GM23338 (cell line): ENCODE measurements around the gene VEZT.

Experiments used
- TF ChIP-seq, protein P1 (sequence below), 2 experiments: fragments of 200-600 bp in 1 of 2; sonication (generic) in 1 of 2; conservative IDR thresholded peaks; 2 replicates each; pipeline versions ENCODE4 v1.5.1 to v1.6.1; 2016 to 2017; ENCODE audit warnings: antibody characterized with exemption in 2 of 2, low read depth in 2 of 2, mild to moderate bottlenecking in 2 of 2, moderate library complexity in 1 of 2
- TF ChIP-seq, protein P2 (sequence below): IDR thresholded peaks from one replicate; pipeline ENCODE4 v1.6.1; 2018; ENCODE audit warnings: antibody characterized with exemption; ENCODE audit not compliant: unreplicated experiment

DNA sequence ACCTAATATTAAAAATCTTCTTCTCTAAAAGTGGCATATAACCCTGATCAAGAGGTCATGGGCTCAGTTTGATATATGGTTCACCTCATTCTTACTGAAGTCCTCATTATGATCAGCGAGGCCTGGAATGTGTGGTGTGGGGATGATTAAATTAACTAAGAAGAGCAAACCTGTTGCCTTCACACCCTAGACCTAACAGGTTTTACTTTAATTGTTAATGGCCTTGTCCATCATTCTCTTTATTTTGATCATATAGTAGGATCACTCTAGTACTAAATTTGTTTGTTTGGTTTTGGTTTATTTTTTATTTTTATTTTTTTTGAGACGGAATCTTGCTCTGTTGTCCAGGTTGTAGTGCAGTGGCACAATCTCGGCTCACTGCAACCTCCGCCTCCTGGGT, 43.5 kb downstream of the VEZT start:
- TF ChIP-seq, protein P1, sequence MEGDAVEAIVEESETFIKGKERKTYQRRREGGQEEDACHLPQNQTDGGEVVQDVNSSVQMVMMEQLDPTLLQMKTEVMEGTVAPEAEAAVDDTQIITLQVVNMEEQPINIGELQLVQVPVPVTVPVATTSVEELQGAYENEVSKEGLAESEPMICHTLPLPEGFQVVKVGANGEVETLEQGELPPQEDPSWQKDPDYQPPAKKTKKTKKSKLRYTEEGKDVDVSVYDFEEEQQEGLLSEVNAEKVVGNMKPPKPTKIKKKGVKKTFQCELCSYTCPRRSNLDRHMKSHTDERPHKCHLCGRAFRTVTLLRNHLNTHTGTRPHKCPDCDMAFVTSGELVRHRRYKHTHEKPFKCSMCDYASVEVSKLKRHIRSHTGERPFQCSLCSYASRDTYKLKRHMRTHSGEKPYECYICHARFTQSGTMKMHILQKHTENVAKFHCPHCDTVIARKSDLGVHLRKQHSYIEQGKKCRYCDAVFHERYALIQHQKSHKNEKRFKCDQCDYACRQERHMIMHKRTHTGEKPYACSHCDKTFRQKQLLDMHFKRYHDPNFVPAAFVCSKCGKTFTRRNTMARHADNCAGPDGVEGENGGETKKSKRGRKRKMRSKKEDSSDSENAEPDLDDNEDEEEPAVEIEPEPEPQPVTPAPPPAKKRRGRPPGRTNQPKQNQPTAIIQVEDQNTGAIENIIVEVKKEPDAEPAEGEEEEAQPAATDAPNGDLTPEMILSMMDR (conservative IDR thresholded peaks at IDR 0.05; ENCODE audit: low read depth in 2 of 2) = no peak
- TF ChIP-seq, protein P2, sequence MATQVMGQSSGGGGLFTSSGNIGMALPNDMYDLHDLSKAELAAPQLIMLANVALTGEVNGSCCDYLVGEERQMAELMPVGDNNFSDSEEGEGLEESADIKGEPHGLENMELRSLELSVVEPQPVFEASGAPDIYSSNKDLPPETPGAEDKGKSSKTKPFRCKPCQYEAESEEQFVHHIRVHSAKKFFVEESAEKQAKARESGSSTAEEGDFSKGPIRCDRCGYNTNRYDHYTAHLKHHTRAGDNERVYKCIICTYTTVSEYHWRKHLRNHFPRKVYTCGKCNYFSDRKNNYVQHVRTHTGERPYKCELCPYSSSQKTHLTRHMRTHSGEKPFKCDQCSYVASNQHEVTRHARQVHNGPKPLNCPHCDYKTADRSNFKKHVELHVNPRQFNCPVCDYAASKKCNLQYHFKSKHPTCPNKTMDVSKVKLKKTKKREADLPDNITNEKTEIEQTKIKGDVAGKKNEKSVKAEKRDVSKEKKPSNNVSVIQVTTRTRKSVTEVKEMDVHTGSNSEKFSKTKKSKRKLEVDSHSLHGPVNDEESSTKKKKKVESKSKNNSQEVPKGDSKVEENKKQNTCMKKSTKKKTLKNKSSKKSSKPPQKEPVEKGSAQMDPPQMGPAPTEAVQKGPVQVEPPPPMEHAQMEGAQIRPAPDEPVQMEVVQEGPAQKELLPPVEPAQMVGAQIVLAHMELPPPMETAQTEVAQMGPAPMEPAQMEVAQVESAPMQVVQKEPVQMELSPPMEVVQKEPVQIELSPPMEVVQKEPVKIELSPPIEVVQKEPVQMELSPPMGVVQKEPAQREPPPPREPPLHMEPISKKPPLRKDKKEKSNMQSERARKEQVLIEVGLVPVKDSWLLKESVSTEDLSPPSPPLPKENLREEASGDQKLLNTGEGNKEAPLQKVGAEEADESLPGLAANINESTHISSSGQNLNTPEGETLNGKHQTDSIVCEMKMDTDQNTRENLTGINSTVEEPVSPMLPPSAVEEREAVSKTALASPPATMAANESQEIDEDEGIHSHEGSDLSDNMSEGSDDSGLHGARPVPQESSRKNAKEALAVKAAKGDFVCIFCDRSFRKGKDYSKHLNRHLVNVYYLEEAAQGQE = no peak
